Measurements from ENCODE around the gene ST6GAL1.

DNA sequence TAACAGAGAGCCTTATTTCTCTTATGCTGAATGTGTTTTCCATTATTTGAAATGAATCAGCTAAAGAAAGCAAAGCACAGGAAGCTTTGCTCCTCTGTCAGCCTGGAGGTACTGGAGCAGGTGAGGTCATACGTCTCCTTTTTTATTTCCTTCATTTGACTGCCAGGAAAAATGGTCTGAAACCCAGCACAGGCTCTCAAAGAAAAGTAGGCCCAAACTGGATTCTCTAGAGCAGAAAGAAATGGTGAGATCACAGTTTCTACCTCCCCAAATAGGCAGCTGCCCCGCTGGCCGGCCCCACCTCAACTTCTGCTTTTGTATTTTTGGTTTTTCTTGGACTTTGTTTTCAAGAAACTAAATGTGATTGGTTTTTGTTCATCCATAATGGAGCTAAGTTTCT, 113.9 kb downstream of the ST6GAL1 start:
- TF ChIP-seq CTCF (IDR thresholded peaks at IDR 0.05) (no peak), POLR2A (IDR thresholded peaks at IDR 0.05) (no peak)
